Mesenteric fat pad (tissue), 1 donor: ENCODE data around the gene PSMD8. TPM values are rescaled to one million over a fixed set of nuclear protein-coding genes. Genes with fewer than 3 reads are reported as not detected.
"Not testable (repeated sequence)": the region's sequence is repeated elsewhere in the genome, so short reads cannot be mapped to it uniquely, and the experiment has no call there.

Experiments used
- DNase-seq: peaks from one replicate; pipeline ENCODE4 v3.0.0-alpha.2; 2020; ENCODE audit warnings: low spot score
- total RNA-seq: library from RNA; stranded (reverse); fragmentation: NEBNext Ultra II Directional; extraction: Animal tissue kit (Norgen Biotek cat#: 25700); gene quantifications from one replicate; pipeline ENCODE4 v1.2.1, GENCODE V29; 2021
- donor health status: DM: yes; HTN: yes; CAD: no.

Gene PSMD8
- total RNA-seq, 1 donor from 2014 or later: 288 TPM

DNA sequence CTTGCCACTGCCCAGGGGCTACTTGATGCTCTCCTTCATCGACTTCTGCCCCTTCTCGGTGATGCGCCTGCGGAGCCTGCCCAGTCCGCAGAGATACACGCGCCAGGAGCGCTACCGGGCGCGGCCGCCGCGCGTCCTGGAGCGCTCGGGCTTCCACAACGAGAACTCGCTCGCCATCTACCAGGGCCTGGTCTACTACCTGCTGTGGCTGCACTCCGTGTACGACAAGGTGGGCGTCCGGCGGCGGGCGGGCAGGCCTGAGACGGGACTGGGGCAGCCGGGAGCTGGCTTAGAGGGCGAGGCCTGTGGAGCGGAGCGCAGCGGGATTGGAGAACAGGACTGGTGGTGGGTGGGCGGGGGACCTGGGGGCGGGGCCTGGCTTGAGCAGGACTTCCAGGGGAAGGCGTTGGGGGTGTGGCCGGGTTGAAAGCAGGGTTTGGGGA is 12.7 kb upstream of the PSMD8 start:
- DNase-seq: peak; percentile 91

GRCh38 chr19:38362076-38362945 is 12.1 kb upstream of the PSMD8 start:
- DNase-seq: peak; percentile 91

- not testable (repeated sequence) for DNase-seq
Measured at GRCh38 chr19:38362946-38363688, 11.3 kb upstream of the PSMD8 start.

DNA sequence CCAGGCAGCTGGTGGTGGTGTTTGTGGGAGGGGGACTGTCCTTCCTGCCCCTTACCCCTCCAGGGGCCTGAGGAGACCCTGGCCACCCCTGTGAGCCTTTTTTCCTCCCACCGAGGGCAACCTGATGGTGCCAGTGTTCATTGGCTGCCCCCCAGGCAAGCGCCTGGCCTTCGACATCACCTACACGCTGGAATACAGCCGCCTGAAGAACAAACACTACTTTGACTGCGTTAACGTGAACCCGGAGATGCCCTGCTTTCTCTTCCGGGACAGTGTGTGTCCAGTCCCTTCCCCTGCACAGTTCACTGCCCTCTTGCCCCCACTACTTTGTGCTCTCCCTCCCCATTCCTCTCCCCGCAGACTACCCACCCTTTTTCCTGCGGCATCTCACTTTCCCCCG is 7.3 kb upstream of the PSMD8 start:
- no peak for DNase-seq

- no peak for DNase-seq
Measured at GRCh38 chr19:38369584-38369983, 4.8 kb upstream of the PSMD8 start.

- no peak for DNase-seq
Measured at GRCh38 chr19:38370299-38370698, 4.1 kb upstream of the PSMD8 start.

DNA sequence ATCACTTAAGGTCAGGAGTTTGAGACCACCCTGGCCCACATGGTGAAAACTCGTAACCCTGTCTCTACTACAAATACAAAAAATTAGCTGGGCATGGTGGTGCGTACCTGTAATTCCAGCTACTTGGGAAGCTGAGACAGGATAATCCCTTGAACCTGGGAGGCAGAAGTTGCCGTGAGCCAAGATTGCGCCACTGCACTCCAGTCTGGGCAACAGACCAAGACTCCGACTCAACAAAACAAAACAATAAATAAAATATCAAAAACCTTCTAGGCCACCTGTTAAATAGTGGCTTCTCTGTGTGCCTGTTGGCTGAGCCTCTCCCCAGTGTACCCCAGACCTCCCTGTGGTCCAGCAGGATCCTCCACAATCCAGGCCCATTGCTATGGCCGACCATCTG is 3.3 kb upstream of the PSMD8 start:
- no peak for DNase-seq

GRCh38 chr19:38373907-38374331 is 452 bp upstream of the PSMD8 start:
- DNase-seq: no peak

GRCh38 chr19:38375098-38375493 is 725 bp downstream of the PSMD8 start:
- no peak for DNase-seq

- no peak for DNase-seq
Measured at GRCh38 chr19:38375748-38376147, 1.4 kb downstream of the PSMD8 start.

- no peak for DNase-seq
Measured at GRCh38 chr19:38376576-38376975, 2.2 kb downstream of the PSMD8 start.

DNA sequence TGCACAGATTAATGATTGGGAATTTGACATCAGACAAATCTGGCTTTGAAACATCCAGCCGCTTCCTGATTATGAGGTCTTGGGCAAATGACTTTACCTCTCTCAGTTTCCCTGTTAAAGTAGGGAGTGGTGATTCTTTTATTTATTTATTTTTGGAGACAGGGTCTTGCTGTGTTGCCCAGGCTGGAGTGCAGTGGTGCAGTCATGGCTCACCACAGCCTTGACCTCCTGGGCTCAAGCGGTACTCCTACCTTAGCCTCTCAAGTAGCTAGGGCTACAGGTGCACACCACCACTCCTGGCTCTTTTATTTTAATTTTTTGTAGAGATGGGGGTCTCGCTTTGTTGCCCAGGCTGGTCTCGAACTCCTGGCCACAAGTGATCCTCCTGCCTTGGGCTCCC is 2.7 kb downstream of the PSMD8 start:
- no peak for DNase-seq

DNA sequence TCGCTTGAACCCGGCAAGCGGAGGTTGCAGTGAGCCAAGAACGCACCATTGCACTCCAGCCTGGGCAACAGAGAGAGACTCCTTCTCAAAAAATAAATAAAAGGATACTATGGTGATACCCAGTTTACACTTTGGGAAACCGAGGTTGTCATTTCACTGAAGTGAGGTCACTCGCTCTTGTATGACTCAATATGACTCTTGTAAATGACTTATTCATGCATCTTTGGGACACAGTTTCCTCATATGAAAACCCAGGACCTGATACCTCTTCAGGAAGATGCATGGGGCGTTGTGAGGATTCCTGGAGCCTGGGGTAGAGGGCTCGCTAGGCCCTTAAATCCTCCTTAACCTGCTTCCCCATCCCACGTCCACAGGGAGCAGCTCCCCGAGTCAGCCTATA is 4.5 kb downstream of the PSMD8 start:
- no peak for DNase-seq

- DNase-seq: no peak
Measured at GRCh38 chr19:38381138-38381537, 6.8 kb downstream of the PSMD8 start.

- DNase-seq: no peak
Measured at GRCh38 chr19:38383184-38383583, 8.8 kb downstream of the PSMD8 start.

DNA sequence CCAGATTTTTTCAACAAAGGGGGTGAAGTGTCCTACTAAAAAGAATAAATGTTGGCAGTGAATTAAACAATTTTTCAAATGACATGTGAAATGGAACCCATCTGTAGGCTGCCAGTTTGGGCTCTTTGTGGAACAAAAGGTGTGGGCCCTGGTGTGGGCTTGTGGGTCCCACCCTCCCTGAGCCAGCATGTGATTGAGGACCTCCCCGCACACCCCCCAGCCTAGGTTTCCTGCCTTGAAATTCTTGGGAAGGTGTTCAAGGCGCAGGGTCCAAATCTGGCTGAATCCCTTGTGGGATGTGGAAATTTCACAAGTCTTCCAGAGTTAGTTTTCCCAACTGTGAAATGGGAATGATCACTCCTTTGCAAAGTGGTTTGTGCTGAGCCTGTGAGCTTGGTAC is 9.4 kb downstream of the PSMD8 start:
- no peak for DNase-seq

DNA sequence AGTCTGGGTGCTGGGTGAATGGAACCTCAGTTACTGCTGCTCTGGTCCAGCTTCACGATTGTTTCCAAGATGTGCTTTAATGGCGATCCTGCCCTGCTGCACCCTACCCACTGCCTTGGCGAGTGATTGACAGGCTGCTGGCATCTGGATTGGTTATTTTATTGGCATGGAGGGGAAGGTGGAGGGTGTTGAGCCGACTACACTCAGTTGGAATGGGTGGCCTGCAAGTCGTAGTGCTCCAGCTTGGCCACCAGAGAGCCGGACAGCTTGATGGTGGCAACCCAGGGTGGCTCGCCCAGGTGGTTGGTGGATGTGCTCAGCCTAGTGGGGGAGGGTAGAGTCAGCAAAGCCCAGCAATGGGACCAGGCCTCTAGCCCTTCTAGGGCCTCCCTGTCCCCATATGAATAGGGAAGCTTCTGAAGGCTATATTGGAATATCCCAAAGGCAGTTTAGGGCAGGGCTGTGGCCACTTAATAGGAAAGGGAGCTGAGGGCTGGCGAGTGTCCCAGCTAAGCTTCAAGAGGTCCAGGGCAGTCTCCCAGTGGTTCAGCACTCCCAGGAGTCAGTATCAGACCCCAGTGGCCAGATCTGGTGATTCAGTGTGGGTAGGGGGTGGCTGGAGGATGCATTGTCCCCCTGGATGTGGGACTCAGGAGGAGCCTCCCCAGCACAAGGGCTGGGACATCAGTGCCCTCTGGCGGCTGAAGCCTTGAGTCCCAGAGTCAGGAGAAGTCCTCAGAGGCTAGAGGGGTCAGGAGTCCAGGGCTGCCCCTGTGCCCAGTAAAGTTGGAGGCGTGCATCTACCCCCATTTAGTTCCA is 10.0 kb downstream of the PSMD8 start:
- no peak for DNase-seq

- no peak for DNase-seq
Measured at GRCh38 chr19:38385057-38385803, 10.9 kb downstream of the PSMD8 start.

GRCh38 chr19:38385804-38386257 is 11.5 kb downstream of the PSMD8 start:
- DNase-seq: no peak

DNA sequence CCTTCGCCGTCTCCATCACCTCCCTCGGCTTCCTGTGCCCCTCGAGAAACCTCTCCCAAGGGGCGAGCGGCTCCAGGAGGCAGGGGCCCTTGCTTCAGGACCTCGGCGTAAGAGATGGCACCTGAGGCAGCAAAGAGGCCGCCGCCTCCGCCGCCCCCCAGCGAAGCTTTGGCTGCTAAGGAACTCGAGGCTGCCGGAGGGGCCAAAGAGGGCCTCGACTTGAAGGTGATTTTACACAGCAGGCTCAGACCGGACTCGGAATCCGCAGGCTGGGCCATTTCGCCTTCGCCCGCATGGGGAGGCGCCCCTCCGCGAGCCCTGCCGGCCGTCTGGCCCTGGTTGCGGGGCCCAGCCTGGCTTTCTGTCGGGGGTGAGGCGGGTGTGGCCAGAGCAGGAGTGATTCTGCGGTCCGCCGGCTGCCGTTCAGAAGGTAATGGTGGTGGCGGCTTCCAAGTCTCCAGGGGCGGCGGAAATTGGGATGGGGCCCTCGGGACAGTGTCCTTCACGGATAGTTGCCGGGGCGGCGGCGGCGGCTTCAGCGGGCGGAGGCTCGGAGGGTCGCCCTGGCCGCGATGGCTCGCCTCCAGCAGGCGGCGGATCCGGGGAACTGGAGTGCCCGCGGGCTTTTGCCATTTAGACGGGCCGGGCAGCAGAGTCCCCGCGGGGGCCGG is 12.1 kb downstream of the PSMD8 start:
- DNase-seq: no peak
